ENCODE results near the gene LENG1. TPM values are rescaled to one million over a fixed set of nuclear protein-coding genes. Genes with fewer than 3 reads are reported as not detected.
"Not testable (repeated sequence)": the region's sequence is repeated elsewhere in the genome, so short reads cannot be mapped to it uniquely, and the experiment has no call there.

LENG1 gene
- total RNA-seq, 1 experiment from 2014 or later, result 10.8 TPM

DNA sequence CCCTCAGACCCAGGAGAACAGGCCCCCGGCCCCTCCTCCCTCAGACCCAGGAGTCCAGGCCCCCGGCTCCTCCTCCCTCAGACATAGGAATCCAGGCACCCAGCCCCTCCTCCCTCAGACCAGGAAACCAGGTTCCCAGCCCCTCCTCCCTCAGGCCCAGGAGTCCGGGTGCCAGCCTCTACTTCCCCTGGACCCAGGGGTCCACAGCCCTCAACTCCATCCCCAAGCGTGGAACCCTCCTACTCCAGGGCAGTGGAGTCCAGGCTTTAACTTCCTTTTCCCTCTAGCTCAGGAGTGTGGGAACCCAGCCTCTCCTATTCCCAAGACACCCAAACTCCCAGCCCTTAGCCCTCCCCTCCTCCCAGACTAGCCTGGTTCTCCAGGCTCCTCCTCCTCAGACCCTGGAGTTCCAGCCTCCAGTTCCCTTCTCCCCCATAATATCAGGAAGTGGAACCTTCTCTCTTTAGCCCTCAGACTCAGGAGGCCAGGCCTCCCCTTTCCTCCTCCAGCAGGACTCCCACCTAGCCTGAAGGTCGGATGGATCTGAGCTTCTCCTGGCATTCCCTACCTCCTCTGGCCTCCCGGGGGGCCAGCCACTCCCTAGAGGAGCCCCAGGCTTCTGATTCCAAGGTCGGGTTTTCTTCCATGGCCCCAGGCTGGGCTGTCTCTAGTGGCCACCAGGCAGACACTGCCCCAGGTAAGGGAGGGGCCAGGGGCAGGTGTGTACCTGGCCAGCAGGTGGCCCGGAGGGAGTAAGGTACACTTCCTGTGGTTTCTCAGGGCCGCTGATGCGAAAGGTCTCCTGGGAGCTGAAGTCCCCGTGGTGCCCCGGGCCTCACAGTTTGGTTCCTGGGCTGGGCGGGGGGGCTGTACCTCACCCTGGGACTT, 13.2 kb upstream of the LENG1 start, which contains the start of gene TMC4:
TSS of gene TMC4 (minus strand) at position 690 of the 888 bp plus-strand sequence. CDS start at position 647, 43 bp downstream.
- in situ Hi-C loops (cut with HindIII; ENCODE audit: low pct_unique_long_range_greater_than_20kb, low sequenced_read_pairs), result no loop called here
- no peak for DNase-seq (ENCODE audit: low read depth, low spot score)

DNA sequence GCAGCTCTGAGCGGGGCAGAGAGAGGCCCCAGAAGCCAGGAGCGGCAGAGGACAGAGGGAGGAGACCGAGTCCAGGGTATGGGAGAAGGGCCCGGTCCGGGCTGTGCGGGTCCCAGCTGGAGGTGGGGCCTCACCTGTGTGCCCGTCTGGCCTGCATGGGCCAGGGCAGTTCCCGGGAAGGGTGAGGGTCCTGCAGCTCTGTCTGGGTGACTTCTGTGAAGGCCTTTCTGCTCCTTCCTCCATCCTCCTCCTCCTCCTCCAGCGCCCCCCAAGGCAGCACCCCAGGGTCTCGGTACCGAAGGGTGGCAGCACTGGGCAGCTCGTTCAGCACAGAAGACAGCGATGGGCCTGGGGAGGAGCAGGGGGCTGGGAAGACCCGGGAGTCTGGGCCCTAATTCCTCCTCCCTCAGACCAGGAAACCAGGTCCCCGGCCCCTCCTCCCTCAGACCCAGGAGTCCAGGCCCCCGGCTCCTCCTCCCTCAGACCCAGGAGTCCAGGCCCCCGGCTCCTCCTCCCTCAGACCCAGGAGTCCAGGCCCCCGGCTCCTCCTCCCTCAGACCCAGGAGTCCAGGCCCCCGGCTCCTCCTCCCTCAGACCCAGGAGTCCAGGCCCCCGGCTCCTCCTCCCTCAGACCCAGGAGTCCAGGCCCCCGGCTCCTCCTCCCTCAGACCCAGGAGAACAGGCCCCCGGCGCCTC, 12.4 kb upstream of the LENG1 start:
- in situ Hi-C loops (cut with HindIII; ENCODE audit: low pct_unique_long_range_greater_than_20kb, low sequenced_read_pairs), result not testable (repeated sequence)

DNA sequence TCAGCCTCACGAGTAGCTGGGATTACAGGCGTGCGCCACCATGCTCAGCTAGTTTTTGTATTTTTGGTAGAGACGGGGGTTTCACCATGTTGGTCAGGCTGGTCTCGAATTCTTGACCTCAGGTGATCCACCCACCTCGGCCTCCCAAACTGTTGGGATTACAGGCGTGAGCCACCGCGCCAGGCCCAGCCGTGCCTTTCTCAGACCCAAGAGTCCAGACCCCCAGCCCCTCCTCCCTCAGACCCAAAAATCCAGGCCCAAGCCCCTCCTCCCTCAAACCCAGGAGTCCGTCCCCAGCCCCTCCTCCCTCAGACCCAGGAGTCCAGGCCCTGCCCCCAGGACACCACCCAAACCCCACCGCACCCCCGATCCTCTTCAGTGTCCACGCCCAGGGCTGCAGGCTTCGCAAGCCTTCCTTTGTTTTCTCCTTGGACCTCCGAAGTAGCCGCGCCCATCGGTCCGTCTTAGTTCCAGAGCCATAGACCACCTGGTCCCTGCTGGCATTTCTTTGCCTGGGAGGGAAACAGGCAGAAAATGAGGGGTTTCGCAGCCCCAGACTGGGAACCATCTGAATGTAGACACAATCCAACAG, 9.7 kb upstream of the LENG1 start:
- DNase-seq (ENCODE audit: low read depth, low spot score), result no peak
- in situ Hi-C loops (cut with HindIII; ENCODE audit: low pct_unique_long_range_greater_than_20kb, low sequenced_read_pairs), result no loop called here

More for the DNA sequence above, 12.4 kb upstream of the LENG1 start:
- DNase-seq (ENCODE audit: low read depth, low spot score), result not testable (repeated sequence)

DNA sequence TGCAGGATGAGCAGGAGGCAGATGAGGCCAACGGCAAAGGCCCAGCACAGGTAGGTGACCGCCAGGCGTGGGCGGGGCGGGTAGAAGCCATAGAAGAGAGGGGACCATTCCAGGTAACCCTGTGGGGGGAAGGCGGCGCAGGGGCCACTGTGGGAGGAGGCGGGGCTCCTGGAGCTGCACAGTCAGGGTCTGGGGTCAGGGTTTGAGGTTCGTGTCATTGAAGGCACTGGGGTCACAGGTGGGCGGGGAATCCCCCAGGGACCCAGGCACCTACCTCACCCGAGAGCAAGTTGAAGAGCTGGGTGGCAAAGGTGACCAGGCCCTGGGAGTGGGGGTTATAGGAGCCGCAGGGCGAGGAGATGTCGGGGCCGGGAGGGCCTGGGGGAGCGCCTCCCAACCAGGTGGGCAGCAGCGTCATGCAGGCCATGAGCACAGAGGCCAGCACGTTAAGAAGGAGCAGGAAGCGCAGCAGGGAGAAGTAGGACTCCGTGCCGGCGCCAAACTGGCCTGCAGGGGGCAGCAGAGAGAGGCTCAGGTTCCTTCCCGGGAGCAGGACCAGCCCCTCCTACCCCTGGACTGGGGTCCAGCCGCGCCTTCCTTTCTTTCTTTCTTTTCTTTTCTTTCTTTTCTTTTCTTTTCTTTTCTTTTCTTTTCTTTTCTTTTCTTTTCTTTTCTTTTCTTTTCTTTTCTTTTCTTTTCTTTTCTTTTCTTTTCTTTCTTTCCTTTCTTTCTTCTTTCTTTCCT, 8.8 kb upstream of the LENG1 start:
- in situ Hi-C loops (cut with HindIII; ENCODE audit: low pct_unique_long_range_greater_than_20kb, low sequenced_read_pairs), result no loop called here
- peak; percentile 86 for DNase-seq (ENCODE audit: low read depth, low spot score)

DNA sequence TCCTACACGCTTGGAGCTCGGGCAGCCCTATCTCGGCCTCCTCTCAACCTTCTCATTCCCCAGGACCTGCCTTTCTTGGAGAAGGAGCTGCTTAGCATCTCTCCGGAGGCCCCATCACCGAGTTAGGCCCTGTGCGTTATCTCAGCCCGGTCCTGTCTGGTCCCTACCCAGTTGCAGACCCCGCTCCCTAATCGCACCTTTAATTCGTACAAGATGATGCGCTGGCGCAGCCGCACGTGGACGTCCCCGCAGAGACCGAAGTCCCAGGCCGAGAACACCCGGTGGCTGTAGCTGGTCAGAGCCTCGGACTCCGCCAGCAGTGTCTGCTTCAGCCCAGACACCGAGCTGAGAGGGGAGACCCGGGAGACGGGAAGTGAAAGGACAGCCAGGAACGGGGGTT, 5.7 kb upstream of the LENG1 start:
- in situ Hi-C loops (cut with HindIII; ENCODE audit: low pct_unique_long_range_greater_than_20kb, low sequenced_read_pairs), result no loop called here
- DNase-seq (ENCODE audit: low read depth, low spot score), result no peak

DNA sequence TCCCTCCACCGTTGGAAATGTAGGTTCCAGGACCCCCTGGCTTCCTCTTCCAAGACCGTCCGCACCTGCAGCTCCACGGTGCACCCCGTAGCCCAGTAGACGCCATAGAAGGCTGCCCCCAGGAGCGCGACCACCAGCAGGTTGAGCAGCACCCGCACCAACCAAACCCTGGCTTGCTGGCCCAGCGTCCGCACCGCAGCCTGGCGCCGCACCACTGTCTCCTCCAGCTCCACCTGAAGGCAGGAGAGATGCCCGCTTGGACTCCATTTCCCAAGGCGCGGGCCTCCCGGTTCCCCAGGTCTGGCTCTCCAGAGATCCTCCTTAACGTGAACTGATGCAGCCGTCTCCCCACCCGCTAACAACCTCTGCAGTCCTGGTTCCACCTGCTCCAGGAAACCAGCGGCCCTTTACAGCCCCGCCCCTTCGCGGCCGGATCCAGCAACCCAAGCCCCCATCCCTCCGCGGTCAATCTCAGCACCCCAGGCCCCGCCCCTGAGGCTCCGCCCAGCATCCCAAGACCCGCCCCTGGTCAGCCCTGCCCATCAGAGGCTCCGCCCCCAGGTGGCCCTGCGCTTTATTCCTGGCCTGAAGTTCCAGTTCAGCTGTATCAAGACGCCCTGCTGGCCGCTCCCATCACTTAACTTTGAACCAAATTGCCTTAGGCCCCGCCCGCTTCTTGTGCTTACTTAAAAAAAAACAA, 5.0 kb upstream of the LENG1 start:
- in situ Hi-C loops (cut with HindIII; ENCODE audit: low pct_unique_long_range_greater_than_20kb, low sequenced_read_pairs), result no loop called here
- DNase-seq (ENCODE audit: low read depth, low spot score), result peak; percentile 19

DNA sequence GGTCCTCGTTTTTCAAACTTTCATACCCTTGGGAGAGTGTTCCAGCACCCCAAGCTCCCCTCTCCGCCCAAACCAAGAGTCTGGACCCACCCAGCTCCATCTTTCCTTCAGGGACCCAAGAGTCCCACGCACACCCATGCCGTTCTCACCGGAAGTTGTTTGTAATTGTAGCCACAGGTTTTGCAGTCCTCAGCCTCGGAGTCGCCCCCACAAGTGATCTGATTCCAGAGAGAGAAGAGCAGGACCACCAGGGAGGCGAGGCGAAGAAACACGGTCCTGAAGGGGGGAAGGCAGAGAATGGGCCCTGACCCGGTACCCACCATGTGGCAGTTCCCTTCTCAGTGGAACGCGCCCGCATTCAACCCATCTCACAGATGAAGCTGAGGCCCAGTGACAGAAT, 3.4 kb upstream of the LENG1 start:
- DNase-seq (ENCODE audit: low read depth, low spot score), result no peak
- in situ Hi-C loops (cut with HindIII; ENCODE audit: low pct_unique_long_range_greater_than_20kb, low sequenced_read_pairs), result no loop called here

DNA sequence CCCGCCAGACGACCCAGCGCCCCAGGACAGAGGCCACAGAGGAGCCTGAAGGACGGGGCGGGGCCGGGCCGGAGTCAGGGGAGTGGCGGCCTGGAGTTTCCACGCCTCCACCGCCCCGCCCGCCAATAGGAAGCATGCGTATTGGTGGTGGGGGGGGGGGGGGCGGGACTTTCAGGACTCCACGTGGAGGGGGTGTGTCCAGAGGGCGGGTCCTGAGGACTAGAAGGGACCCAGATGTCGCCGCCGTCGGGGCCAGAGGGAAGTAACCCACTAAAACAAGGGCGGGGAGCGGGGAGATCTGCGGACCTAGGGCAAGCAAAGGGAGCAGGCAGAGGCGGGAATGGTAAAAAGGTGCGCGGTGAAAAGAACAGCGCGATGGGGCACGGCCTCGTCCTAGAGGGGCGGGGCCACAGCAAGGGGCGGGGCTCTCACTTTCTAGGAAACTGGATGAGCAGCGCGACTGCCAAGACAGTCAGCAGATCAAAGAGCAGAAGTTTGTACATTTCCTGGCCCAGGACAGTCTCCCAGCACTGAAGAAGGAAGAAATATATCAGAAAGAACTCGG, 2.8 kb upstream of the LENG1 start:
- in situ Hi-C loops (cut with HindIII; ENCODE audit: low pct_unique_long_range_greater_than_20kb, low sequenced_read_pairs), result no loop called here
- DNase-seq (ENCODE audit: low read depth, low spot score), result peak; percentile 57

DNA sequence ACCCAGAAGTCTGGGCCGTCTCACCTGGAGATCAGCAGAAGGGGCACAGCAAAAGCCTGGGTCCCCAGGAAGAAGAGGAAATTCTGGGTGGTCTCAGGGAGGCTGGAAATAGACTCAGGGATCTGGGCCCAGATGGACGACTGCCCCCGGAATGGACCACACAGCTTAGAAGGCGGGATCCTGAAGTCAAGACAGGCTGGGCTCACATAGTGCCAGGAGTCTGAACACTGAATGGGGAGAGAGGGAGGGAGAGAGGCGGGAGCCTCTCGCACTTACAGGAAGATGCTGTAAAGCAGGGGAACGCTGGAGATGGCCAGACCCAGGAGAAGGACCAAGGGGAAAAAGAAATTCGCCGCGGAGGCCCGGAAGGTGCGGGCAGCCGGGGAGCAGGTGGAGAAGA, 1.3 kb upstream of the LENG1 start:
- DNase-seq (ENCODE audit: low read depth, low spot score), result no peak
- in situ Hi-C loops (cut with HindIII; ENCODE audit: low pct_unique_long_range_greater_than_20kb, low sequenced_read_pairs), result no loop called here

DNA sequence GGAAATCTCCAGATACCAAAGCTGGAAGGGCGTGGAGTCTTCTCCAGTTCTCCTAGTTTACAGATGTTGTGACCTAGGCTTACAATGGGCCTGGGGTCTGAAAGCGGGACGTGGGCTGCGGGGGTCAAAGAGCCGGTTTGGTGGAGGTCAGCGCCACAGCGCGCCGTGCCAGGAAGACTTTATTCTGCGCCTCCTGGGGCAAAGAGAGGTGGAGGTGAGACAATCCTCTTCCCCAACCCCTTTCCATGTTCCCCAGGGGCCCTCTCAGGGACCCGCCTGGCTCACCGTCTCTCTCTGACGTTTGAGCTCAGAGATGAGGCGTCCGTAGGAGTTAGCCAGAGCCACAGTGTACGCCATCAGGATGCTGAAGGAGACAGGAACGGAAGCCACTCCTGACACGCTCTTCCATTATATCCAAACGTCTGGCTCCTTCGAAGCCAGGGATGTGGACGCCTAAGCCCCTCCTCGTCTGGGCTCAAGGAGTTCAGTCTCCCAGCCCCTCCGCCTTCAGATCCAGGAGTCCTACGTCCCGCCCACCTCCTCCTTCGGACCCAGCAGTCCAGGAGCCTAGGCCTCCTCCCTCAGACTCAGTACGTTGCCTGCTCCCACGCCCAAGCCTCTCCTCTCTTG, 776 bp upstream of the LENG1 start:
- in situ Hi-C loops (cut with HindIII; ENCODE audit: low pct_unique_long_range_greater_than_20kb, low sequenced_read_pairs), result no loop called here
- no peak for DNase-seq (ENCODE audit: low read depth, low spot score)

DNA sequence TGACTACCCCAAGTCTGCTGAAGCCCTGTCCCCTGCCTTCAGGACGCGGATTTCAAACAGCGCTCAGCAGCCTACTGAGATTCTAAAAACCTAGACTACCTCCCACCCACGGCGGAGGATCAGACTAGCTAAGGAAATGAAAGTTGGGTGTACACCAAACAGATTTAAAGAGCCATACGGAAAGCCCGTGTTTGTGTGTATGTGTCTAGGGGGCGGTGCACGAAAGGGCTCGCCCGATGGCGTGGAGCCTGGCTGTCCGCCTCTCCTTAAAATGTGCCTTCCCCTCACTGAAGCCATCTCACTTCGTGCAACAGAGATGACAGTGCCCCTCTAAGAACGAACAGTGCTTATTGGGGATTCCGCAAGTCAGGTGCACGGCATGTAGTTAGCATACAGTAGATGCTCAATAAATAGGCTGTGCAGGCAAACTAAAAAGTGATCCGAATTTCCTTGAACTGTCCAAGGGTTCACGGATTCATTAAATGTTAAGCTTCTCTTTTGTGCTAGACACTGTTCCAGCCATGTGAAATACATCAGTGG, 639 bp downstream of the LENG1 start:
- DNase-seq (ENCODE audit: low read depth, low spot score), result no peak
- in situ Hi-C loops (cut with HindIII; ENCODE audit: low pct_unique_long_range_greater_than_20kb, low sequenced_read_pairs), result no loop called here

DNA sequence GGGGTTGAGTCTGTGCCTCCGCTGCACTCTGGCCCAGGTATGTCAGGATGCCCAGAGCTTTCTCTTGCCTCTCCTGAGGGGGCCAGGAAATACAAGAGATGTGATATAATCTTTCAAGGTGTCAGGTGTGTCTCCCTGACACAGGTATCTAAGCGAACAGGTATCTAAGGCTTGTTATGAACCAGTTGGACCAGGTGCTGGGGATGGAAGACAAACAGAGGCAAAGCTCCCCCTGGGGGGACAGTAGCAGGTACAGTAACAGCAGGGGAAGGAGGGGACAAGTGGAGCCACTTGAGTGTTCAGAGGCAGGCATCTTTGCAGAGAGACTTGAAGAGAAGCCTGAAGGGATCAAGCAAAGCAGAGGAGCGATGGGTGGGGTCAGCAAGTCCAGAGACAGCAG, 2.6 kb downstream of the LENG1 start:
- DNase-seq (ENCODE audit: low read depth, low spot score), result no peak
- in situ Hi-C loops (cut with HindIII; ENCODE audit: low pct_unique_long_range_greater_than_20kb, low sequenced_read_pairs), result no loop called here

DNA sequence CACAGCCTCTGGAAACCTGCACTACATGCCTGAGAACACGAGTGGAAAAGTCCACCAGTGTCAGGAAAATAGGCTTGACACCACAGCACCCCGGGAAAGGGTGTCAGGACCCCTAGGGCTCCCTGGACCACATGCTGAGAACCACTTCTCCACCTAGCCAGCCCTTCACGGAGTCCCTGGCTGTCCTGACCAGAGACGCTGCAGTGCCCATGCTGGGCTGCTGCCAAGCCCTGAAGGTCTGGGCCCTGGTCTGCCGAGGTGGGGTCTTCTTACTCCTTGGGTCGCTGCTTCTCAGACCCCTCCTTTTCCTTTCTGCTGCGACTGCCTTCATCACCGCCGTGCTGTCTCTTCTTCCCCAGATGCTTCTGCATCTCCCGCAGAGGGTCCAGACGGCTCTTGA, 3.0 kb downstream of the LENG1 start:
- DNase-seq (ENCODE audit: low read depth, low spot score), result no peak
- in situ Hi-C loops (cut with HindIII; ENCODE audit: low pct_unique_long_range_greater_than_20kb, low sequenced_read_pairs), result no loop called here

DNA sequence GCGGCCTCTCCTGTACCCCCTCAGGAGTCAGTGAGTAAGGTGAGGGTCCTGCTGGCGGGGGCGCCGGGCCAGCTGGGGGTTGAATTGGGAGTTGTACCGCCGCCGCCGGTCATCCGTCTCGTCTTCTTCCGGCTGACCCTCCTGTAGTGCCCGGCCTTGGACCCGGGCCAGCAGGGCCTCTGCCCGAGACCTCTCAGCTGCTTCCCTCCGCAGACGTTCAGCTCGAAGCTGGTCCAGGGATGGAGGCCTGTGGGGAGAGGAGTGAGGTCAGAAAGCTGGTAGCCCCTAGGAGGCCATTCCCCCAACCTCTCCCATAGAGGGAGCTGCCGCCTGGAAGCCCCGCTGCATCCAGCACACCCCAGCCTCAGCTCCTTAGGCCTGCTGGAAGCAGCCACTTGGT, 3.8 kb downstream of the LENG1 start:
- in situ Hi-C loops (cut with HindIII; ENCODE audit: low pct_unique_long_range_greater_than_20kb, low sequenced_read_pairs), result no loop called here
- DNase-seq (ENCODE audit: low read depth, low spot score), result no peak

DNA sequence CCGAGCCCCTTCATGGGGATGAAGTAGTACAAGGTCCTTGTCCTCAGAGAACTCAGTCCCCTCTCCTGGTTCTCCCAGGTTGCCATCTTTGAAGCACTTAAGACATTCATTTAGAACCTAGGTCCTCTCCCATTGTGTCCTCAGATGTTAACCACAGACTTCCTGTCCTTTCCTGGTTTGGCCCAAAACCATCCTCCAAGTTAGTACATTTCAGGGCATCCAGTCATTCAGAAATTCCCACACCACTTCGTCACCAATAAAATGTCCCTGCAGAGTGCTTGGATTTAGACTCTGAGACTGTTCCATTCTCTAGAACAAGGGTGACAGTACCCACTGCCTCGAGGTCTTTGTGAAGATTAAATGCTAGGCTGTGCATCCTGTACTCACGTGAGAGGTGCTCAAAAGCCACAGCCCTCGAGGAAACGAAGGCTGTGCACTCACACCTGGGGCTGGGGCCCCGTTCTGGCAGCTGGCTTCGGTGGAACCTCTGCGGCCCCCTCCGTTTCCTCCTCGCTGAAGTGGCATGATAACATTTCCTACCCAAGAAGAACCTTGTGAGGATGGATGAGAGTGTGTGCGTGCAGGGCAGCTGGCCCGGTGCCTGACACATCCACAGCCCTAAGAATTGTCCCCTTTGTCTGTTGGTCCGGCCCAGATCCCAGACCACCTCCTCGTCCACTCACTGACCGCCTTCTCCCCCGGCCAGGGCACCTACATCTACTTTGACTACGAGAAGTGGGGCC, 4.7 kb downstream of the LENG1 start:
- no peak for DNase-seq (ENCODE audit: low read depth, low spot score)
- in situ Hi-C loops (cut with HindIII; ENCODE audit: low pct_unique_long_range_greater_than_20kb, low sequenced_read_pairs), result no loop called here
